ENCODE data around the gene EPPIN. TPM values are rescaled to one million over a fixed set of nuclear protein-coding genes. Genes with fewer than 3 reads are reported as not detected.

Gene EPPIN
- total and polyA plus RNA-seq, 2 of the 8 experiments (the other 6 are each of a cell fraction or from before 2014, with no cell fraction given): 0.06 TPM; not detected in 1

- H4K8ac ChIP-seq (ENCODE audit: extremely low read depth, insufficient read depth, low read length): no peak overlapping the region
- H2BK12ac ChIP-seq (ENCODE audit: low read depth, low read length): peak overlapping the region; percentile 30; the same call in 1 of the 2 replicates
- H3K4me1 ChIP-seq (replicated peaks in 1 of 4; ENCODE audit: control insufficient read depth in 3 of 4, insufficient read depth in 4 of 4, low read length in 3 of 4): peaks cover under 1 to 8% (median 4%) of the 10 kb centered on the region in 4 experiments; a peak in 6 of 7 replicates
- H3K4ac ChIP-seq (replicated peaks; ENCODE audit: insufficient read length, low read depth, low read length): no peak overlapping the region
- no peaks in the 10 kb centered on the region for H3K79me2 ChIP-seq (ENCODE audit: control insufficient read depth in 1 of 2, insufficient read depth in 2 of 2, low read length in 2 of 2)
- H3K4me3 ChIP-seq (ENCODE audit: extremely low read depth in 1 of 4, insufficient read depth in 2 of 4, low read depth in 3 of 4, low read length in 4 of 4): no peak overlapping the region
- H3K9me3 ChIP-seq (ENCODE audit: insufficient read depth in 2 of 2, low read depth in 1 of 2, low read length in 1 of 2): no peaks in the 10 kb centered on the region
- 96% methylated on average over 1 of the region's 1 CpG; no CpG with 5 or more reads in 1 of the 2 experiments for WGBS, 2 experiments (ENCODE audit: extremely low coverage in 1 of 2, insufficient coverage in 1 of 2, insufficient read length in 1 of 2, insufficient replicate concordance in 2 of 2, low coverage in 1 of 2, low lambda C conversion rate in 2 of 2, missing lambda C conversion rate in 1 of 2)
- H4K91ac ChIP-seq (replicated peaks; ENCODE audit: insufficient read length, low read length): no peak overlapping the region
- FAIRE-seq (peak; percentile 32), DNase-seq (ENCODE audit: low read depth in 1 of 2, low spot score in 2 of 2) (no peak)
- H2BK20ac ChIP-seq (ENCODE audit: low read length): no peak overlapping the region; the same call in 1 of the 2 replicates
- ChIA-PET CTCF (ENCODE audit: partially characterized antibody) (interaction anchor here (1.1 to 5.2 kb wide), 2 partner anchors 193 to 287 kb away, joined by 3 to 30 read pairs; no protein-coding TSS in a partner anchor), POLR2A (ENCODE audit: partially characterized antibody) (interaction anchor here (0.6 kb wide), 1 partner anchor 174 kb away, joined by 3 read pairs; no protein-coding TSS in a partner anchor)
- no peaks in the 10 kb centered on the region for H3K36me3 ChIP-seq (ENCODE audit: control insufficient read depth in 2 of 4, insufficient read depth in 4 of 4, low read length in 3 of 4)
- H4K20me1 ChIP-seq (replicated peaks in 1 of 2; ENCODE audit: control insufficient read depth in 1 of 2, insufficient read depth in 2 of 2, low read length in 2 of 2): no peaks in the 10 kb centered on the region
- H4K5ac ChIP-seq (ENCODE audit: insufficient read length, low read depth, low read length): no peak overlapping the region
- no peak overlapping the region for H3K27ac ChIP-seq (ENCODE audit: low read depth, low read length)
- H2BK5ac ChIP-seq (ENCODE audit: low read depth, low read length): no peak overlapping the region
- no peak overlapping the region; a peak in 1 of 4 replicates for H3K4me2 ChIP-seq (ENCODE audit: insufficient read depth in 1 of 2, low read depth in 2 of 2, low read length in 2 of 2)
- H2BK120ac ChIP-seq (replicated peaks; ENCODE audit: low read depth, low read length): no peak overlapping the region
- peak overlapping the region; percentile 19; the same call in 1 of the 2 replicates for H2BK15ac ChIP-seq (ENCODE audit: low read length)
- H3K9ac ChIP-seq (replicated peaks in 1 of 4; ENCODE audit: extremely low read depth in 1 of 4, low read depth in 3 of 4, low read length in 3 of 4): no peak overlapping the region
- no peak overlapping the region for H3K23ac ChIP-seq (ENCODE audit: insufficient read length)
- no peak overlapping the region for H3K56ac ChIP-seq (replicated peaks; ENCODE audit: insufficient read length, low read depth, low read length)
- no peaks in the 10 kb centered on the region for H3K27me3 ChIP-seq (replicated peaks in 1 of 4; ENCODE audit: control insufficient read depth in 3 of 4, extremely low read depth in 1 of 4, insufficient read depth in 3 of 4, low read length in 3 of 4)
- no peak overlapping the region for H2AFZ ChIP-seq (ENCODE audit: low read length)
- H3K18ac ChIP-seq (ENCODE audit: extremely low read depth, low read length): no peak overlapping the region
- no peaks in the 10 kb centered on the region for H3K23me2 ChIP-seq (ENCODE audit: low read depth, low read length)
- H3K79me1 ChIP-seq (ENCODE audit: low read depth, low read length): no peaks in the 10 kb centered on the region
- no peak overlapping the region for H3K14ac ChIP-seq (ENCODE audit: insufficient read length)
- no peak overlapping the region for H2AK5ac ChIP-seq (ENCODE audit: low read depth, low read length)
- TF ChIP-seq, protein P1, sequence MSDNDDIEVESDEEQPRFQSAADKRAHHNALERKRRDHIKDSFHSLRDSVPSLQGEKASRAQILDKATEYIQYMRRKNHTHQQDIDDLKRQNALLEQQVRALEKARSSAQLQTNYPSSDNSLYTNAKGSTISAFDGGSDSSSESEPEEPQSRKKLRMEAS (IDR thresholded peaks at IDR 0.05): no peak
- no peak for TF ChIP-seq CHD2 (IDR thresholded peaks at IDR 0.05; ENCODE audit: low read length)
- TF ChIP-seq SUZ12 (IDR thresholded peaks at IDR 0.05; ENCODE audit: low read length): no peak
- TF ChIP-seq FOSL1 (IDR thresholded peaks at IDR 0.05; ENCODE audit: insufficient read depth, low read depth, low read length): no peak
- no peak for TF ChIP-seq SIN3A (conservative IDR thresholded peaks at IDR 0.05 in 1 of 2, IDR thresholded peaks at IDR 0.05 in 1 of 2; ENCODE audit: low read depth in 1 of 2, low read length in 2 of 2)
- TF ChIP-seq, protein P2, sequence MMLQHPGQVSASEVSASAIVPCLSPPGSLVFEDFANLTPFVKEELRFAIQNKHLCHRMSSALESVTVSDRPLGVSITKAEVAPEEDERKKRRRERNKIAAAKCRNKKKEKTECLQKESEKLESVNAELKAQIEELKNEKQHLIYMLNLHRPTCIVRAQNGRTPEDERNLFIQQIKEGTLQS (IDR thresholded peaks at IDR 0.05; ENCODE audit: insufficient read depth, low read depth, low read length): no peak
- TF ChIP-seq RFX5 (IDR thresholded peaks at IDR 0.05; ENCODE audit: borderline replicate concordance, low read depth, low read length): no peak
- TF ChIP-seq BCL11A (IDR thresholded peaks at IDR 0.05; ENCODE audit: low read depth in 2 of 2, low read length in 2 of 2): no peak
- TF ChIP-seq CBX5 (IDR thresholded peaks at IDR 0.05; ENCODE audit: low read depth, low read length): no peak
- TF ChIP-seq KDM5A (IDR thresholded peaks at IDR 0.05; ENCODE audit: low read length): no peak
- no peak for TF ChIP-seq SAP30 (IDR thresholded peaks at IDR 0.05; ENCODE audit: insufficient read depth, insufficient replicate concordance, low read length)
- no peak for TF ChIP-seq RAD21 (IDR thresholded peaks at IDR 0.05 in 1 of 2, conservative IDR thresholded peaks at IDR 0.05 in 1 of 2; ENCODE audit: low read depth in 2 of 2, low read length in 2 of 2)
Observed at GRCh38 chr20:45578231-45578630, 31.0 kb upstream of the EPPIN start.
